ENCODE measurements around the gene IGF2BP2.

DNA sequence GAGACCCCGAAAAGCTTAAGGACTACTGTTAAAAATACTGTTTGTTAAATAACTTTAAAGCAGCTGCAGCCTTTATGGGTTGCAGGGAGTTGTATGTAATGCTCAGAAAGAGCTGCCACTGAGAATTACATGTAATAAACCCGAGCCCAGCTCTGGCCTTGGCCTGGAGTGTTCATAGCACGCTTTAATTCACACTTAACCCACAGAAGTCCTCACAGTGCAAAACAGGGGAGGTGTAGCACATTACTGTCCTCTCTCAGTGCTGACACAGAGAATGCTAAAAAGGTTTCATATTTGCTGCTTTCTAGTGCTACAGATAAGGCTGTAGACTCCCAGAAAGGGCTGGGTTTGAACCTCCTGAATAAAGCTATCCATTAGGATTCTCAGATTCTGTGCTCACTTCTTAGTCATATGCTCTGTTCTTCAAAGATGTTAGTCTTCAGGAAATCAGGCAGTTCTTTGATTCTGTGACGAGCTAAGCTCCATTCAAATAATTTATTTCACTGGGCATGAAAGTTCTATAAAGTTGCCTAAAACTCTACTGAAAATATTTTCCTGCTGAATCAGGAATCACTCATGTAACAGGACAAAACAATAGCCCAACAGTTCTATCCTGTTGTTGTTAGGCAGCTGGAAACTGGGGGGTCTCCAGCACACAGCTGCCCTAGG, 130.7 kb downstream of the IGF2BP2 start:
- TF ChIP-seq, protein P1, sequence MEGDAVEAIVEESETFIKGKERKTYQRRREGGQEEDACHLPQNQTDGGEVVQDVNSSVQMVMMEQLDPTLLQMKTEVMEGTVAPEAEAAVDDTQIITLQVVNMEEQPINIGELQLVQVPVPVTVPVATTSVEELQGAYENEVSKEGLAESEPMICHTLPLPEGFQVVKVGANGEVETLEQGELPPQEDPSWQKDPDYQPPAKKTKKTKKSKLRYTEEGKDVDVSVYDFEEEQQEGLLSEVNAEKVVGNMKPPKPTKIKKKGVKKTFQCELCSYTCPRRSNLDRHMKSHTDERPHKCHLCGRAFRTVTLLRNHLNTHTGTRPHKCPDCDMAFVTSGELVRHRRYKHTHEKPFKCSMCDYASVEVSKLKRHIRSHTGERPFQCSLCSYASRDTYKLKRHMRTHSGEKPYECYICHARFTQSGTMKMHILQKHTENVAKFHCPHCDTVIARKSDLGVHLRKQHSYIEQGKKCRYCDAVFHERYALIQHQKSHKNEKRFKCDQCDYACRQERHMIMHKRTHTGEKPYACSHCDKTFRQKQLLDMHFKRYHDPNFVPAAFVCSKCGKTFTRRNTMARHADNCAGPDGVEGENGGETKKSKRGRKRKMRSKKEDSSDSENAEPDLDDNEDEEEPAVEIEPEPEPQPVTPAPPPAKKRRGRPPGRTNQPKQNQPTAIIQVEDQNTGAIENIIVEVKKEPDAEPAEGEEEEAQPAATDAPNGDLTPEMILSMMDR (IDR thresholded peaks at IDR 0.05) = no peak
- TF ChIP-seq EZH2 (IDR thresholded peaks at IDR 0.05; ENCODE audit: borderline replicate concordance, insufficient read depth, low read depth, low read length, poor library complexity, severe bottlenecking) = no peak
